Femur (tissue), 1 donor: ENCODE measurements around the gene TEP1.

Source experiments
- DNase-seq: peaks from one replicate; pipeline ENCODE4 v3.0.0-alpha.2; 2017

Gene TEP1

DNA sequence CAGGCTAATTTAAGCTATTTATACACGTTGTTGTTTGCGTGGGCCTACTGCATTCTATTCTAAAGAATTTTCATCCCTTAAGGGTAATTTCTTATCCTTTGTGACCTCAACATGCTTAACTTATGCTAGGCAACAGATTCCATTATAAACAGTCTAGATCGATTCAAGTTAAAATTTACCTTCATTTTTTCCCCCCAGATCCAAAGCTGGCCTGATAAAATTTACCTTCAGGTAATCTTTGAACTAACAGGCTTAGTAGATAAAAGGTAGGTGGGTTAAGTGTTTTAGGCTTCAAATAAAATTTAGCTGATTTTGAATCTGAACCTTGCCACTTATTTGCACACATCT lies 79.8 kb downstream of the TEP1 start:
- DNase-seq, result no peak

DNA sequence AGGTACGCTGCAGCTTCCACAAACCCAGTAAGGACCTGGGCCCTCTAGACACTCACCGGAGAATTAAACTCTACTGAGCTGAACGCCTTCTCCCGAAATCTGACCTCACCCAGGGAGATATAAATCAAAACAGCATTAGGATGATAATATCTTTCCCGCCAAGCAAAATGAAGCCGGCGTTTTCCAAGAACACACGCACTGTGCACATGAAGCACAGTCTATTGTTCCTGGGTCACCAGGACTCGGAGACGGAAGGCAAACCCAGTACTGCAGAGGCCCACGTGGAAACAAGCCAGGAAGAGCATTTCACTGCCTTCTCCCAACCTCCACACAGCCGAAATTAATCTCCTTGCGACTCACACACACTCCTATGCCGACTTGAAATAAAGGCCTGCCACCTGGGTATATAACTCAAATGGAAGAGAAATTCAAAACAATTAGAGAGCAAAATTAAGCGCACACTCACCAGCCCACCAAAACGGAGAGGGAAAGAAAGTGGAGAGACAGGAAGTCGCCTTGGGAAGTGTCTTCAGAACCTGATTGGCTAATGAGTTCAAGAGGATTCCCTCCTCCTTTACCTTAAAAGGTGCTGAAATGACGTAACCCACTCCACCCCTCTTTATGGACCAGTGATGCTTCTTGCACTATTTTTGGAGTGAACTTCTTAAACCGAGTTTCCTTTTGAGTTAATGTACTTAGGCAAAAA lies 80.4 kb downstream of the TEP1 start, which contains the start of gene CCNB1IP1:
Gene CCNB1IP1 (minus strand): TSS at position 492 of the 706 bp plus-strand sequence. CDS start 16,756 bp downstream, outside the sequence.
- peak; percentile 66 for DNase-seq

DNA sequence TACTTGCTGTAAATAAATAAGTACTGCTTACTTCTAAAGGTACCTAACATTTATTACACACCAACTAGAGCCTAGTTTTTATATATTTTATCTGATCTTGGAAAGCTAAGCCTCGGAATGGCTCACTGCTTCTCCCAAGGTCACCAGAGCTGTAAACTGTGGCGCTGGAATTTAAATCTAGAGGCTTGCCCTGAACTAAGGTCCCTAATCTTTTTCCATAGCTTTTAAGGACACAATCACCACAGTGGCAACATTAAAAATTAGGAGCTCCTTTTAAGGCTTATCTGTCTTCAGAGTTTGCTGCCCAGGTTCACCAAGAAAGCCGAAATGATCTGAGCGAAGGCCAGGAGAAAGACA lies 80.9 kb downstream of the TEP1 start:
- DNase-seq, result no peak

DNA sequence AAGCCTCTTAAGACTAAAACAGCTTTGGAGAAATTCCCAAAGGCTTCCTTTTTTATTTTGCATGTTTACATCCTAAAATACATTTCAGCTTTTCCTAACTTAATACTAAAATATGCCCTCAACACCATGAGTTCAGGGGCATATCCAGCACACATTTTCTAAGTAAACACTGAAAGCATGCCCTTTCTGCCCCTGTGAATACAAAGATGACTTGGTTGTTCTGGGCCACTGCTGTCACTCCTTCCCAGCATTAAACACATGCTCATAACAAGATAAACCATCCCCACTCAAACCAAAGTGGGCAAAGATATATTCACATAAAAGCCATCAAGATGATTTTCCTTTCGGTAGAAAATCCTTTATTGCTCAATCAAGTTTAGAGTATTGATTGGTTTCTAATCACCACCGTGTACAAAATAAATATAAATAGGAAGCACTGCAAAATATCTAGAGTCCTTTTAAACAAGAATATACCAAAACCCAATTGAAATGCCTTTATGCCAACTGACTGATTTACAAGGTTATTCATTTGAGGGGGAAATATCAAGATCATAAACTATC lies 82.2 kb downstream of the TEP1 start:
- no peak for DNase-seq

DNA sequence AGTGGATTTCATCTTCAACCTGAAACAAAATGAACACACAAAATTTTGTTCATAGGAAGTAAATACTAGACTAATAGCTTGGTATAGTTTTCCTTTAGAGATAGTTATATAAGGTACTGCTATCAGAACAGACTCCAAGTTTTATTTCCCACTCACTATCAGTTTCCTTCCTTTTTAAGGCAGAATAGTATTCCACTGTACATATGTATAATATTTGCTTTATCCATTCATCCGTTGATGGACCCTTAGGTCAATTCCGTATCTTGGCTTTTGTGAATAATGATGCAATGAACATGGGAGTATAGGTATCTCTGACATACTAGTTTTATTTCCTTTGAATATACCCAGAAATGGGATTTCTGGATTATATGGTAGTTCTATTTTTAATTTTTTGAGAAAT lies 83.9 kb downstream of the TEP1 start:
- no peak for DNase-seq

DNA sequence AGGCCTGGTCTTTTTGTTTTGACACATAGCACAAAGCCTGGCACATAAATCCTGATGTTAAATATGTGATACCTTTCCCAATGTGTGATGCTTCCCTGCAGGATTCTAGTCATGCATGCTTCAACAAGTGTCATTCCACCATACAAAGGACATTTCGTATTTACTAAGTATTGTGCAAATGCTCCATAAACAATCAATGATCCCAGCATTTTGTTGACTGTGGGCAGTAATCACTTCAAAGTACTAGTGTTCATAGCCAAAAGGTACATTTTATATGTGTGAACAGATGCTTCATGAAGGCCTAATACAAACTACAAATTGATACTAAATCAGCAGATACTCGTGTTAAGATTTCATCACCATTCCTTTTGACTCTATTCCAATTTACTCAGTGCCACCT lies 84.6 kb downstream of the TEP1 start:
- no peak for DNase-seq

DNA sequence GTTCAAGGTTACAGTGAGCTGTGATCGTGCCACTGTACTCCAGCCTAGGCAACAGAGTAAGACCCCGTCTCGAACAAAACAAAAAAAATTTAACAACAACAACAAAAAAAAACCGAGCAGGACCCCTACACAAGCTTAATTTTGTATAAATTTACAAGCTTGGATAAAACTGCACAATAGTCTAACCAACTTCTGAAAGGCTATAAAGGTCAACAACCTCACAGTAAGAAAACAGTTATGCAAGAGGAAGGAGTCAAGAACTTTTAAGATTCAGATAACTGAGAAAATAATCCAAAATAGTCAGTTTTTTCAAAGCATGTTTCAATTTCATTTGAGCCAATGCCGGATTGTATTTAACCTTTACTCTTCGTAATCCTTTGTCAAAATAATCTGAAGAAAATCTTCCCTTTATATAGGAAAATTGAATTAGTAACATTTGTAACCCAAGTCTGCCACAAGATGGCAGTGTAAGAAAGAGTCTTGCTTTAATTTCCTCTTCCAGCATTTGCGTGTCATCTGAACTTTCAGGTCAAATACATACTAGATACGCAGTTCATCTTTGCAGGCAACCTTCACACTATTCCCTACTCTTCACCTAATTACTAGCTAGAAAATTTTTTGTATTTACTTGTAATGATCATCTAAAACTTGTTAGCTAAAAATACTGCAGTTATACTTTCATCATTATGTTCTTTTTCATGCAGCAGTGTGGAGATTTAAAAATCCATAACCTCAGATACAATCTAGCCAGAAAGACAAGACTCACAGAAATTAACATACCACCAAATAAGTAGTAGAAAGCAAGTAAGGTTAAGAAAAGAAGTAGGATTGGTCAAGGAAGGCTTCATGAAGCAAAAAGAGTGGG lies 86.1 kb downstream of the TEP1 start:
- DNase-seq, result no peak

DNA sequence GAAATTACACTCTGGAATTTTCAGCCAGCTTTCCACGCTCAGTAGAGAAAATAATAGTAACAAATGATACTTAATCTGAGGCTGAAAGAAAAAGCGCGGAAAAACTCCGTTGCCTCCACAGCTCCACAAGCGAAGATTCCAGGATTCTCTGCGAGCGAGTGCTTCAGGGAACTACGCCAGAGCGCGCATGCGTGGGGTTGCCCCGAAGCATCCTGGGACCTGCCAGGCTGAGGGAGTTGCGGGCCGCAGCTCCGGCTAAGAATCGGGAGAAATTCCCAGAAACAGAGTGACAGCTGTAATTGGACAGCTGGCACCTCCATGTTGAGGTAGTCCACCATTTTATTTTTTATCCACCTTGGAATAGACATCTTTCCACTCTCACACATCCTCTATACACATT lies 95.6 kb downstream of the TEP1 start:
- no peak for DNase-seq
